ENCODE data around the gene GTF2H4. TPM values are rescaled to one million over a fixed set of nuclear protein-coding genes. Genes with fewer than 3 reads are reported as not detected.

Gene GTF2H4
- total and polyA plus RNA-seq, 2 of the 8 experiments (the other 6 are each of a cell fraction or from before 2014, with no cell fraction given), result 42.3 to 53.4 TPM

DNA sequence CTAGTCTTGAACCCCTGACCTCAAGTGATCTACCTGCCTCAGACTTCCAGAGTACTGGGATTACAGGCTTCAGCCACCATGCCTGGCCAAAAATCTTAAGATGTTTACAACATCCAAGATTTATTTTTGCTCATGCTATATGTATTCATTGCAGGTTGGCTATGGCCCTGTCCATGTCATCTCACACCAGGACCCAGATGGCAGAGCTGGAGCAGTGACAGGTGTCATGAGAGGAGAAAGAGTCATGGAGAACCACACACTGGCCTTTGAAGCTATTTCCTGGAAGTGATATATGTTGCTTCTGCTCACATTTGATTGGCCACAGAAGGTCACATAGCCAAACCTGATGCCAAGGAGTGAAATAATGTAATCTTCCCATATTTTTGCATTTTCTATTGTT lies 37.5 kb upstream of the GTF2H4 start:
- no peak overlapping the region for H2BK120ac ChIP-seq (replicated peaks; ENCODE audit: low read depth, low read length)
- POLR2A ChIA-PET (ENCODE audit: partially characterized antibody), result interaction anchor here (1.0 kb wide), 1 partner anchor 32 kb away, joined by 3 read pairs; no protein-coding TSS in a partner anchor
- no peak overlapping the region for H4K5ac ChIP-seq (ENCODE audit: insufficient read length, low read depth, low read length)
- no peak overlapping the region for H3K4ac ChIP-seq (replicated peaks; ENCODE audit: insufficient read length, low read depth, low read length)
- H3K23me2 ChIP-seq (ENCODE audit: low read depth, low read length), result no peaks in the 10 kb centered on the region
- no peaks in the 10 kb centered on the region for H3K79me1 ChIP-seq (ENCODE audit: low read depth, low read length)
- CTCF ChIA-PET (ENCODE audit: partially characterized antibody), result interaction anchor here (29.0 kb wide), 1 partner anchor 33 kb away, joined by 610 read pairs; no protein-coding TSS in a partner anchor
- H3K4me1 ChIP-seq (replicated peaks in 1 of 4; ENCODE audit: control insufficient read depth in 3 of 4, insufficient read depth in 4 of 4, low read length in 3 of 4), result no peaks in the 10 kb centered on the region
- H4K91ac ChIP-seq (replicated peaks; ENCODE audit: insufficient read length, low read length), result no peak overlapping the region
- no peak overlapping the region for H3K27ac ChIP-seq (ENCODE audit: low read depth, low read length)
- no peak overlapping the region for H3K4me2 ChIP-seq (ENCODE audit: insufficient read depth in 1 of 2, low read depth in 2 of 2, low read length in 2 of 2)
- H3K36me3 ChIP-seq (ENCODE audit: control insufficient read depth in 2 of 4, insufficient read depth in 4 of 4, low read length in 3 of 4), result peaks cover 0 to 5% (median 0%) of the 10 kb centered on the region in 4 experiments; a peak in 1 of 8 replicates
- no peak overlapping the region for H2BK20ac ChIP-seq (ENCODE audit: low read length)
- H2AK5ac ChIP-seq (ENCODE audit: low read depth, low read length), result no peak overlapping the region
- no peak for TF ChIP-seq NANOG (IDR thresholded peaks at IDR 0.05; ENCODE audit: insufficient read depth, low read depth, low read length, poor library complexity, severe bottlenecking)
- TF ChIP-seq TEAD4 (IDR thresholded peaks at IDR 0.05; ENCODE audit: low read depth, low read length), result no peak
- TF ChIP-seq SIN3A (conservative IDR thresholded peaks at IDR 0.05 in 1 of 2, IDR thresholded peaks at IDR 0.05 in 1 of 2; ENCODE audit: low read depth in 1 of 2, low read length in 2 of 2), result no peak
- no peak for TF ChIP-seq RBBP5 (IDR thresholded peaks at IDR 0.05; ENCODE audit: borderline replicate concordance, low read depth, low read length)
- no peak for TF ChIP-seq ASH2L (IDR thresholded peaks at IDR 0.05; ENCODE audit: low read length)
- no peak for TF ChIP-seq BRCA1 (IDR thresholded peaks at IDR 0.05; ENCODE audit: low read depth, low read length)
- TF ChIP-seq ATF2 (IDR thresholded peaks at IDR 0.05; ENCODE audit: low read length), result no peak
- TF ChIP-seq GABPA (IDR thresholded peaks at IDR 0.05; ENCODE audit: borderline replicate concordance, insufficient read depth, low read length), result no peak
- H3K14ac ChIP-seq (ENCODE audit: insufficient read length), result no peak overlapping the region
- no peak overlapping the region for H2AFZ ChIP-seq (ENCODE audit: low read length)
- no peak overlapping the region for H3K9ac ChIP-seq (replicated peaks in 1 of 4; ENCODE audit: extremely low read depth in 1 of 4, low read depth in 3 of 4, low read length in 3 of 4)
- H3K4me3 ChIP-seq (ENCODE audit: extremely low read depth in 1 of 4, insufficient read depth in 2 of 4, low read depth in 3 of 4, low read length in 4 of 4), result no peak overlapping the region
- no peak for FAIRE-seq
- no peak overlapping the region for H2BK15ac ChIP-seq (ENCODE audit: low read length)
- no peak overlapping the region for H3K18ac ChIP-seq (ENCODE audit: extremely low read depth, low read length)
- no peaks in the 10 kb centered on the region for H3K79me2 ChIP-seq (ENCODE audit: control insufficient read depth in 1 of 2, insufficient read depth in 2 of 2, low read length in 2 of 2)
- no peak overlapping the region for H4K8ac ChIP-seq (ENCODE audit: extremely low read depth, insufficient read depth, low read length)
- H3K27me3 ChIP-seq (replicated peaks in 1 of 4; ENCODE audit: control insufficient read depth in 3 of 4, extremely low read depth in 1 of 4, insufficient read depth in 3 of 4, low read length in 3 of 4), result no peaks in the 10 kb centered on the region
- no peak overlapping the region for H3K23ac ChIP-seq (ENCODE audit: insufficient read length)
- DNase-seq (ENCODE audit: low read depth in 1 of 2, low spot score in 2 of 2), result no peak
- no peak overlapping the region for H3K56ac ChIP-seq (replicated peaks; ENCODE audit: insufficient read length, low read depth, low read length)
- no peaks in the 10 kb centered on the region for H4K20me1 ChIP-seq (replicated peaks in 1 of 2; ENCODE audit: control insufficient read depth in 1 of 2, insufficient read depth in 2 of 2, low read length in 2 of 2)
- H2BK12ac ChIP-seq (ENCODE audit: low read depth, low read length), result no peak overlapping the region
- peaks cover 35 to 53% of the 10 kb centered on the region in 2 experiments for H3K9me3 ChIP-seq (ENCODE audit: insufficient read depth in 2 of 2, low read depth in 1 of 2, low read length in 1 of 2)
- no peak overlapping the region for H2BK5ac ChIP-seq (ENCODE audit: low read depth, low read length)

All from H1 (cell line).